Stimulated activated CD4-positive, alpha-beta T cell treated with anti-CD3 and anti-CD28 coated beads, Interleukin-1b, Interleukin-23, amount 100 ng/mL, for 4 hours (primary cell): ENCODE measurements around the gene THY1.
A peak's percentile ranks its signal among the peaks of the same experiment; 100 is the strongest.
"Not testable (repeated sequence)": the region's sequence is repeated elsewhere in the genome, so short reads cannot be mapped to it uniquely, and the experiment has no call there.

Experiments
- DNase-seq, 2 donors: peaks; one replicate each; pipeline ENCODE4 v3.0.0-alpha.2; 2020; ENCODE audit warnings: low read depth in 2 of 2

The THY1 gene

DNA sequence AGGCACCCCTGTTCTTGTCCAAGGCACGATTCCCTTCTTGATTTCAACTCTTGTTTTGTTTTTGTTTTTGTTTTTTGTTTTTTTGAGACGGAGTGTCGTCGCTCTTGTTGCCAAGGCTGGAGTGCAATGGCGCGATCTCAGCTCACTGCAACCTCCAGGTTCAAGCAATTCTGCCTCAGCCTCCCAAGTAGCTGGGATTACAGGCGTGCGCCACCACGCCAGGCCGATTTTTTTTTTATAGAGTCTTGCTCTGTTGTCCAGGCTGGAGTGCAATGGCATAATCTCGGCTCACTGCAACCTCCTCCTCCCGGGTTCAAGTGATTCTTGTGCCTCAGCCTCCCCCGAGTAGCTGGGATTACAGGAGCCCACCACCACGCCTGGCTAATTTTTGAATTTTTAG lies 40.5 kb downstream of the THY1 start:
- not testable (repeated sequence) for DNase-seq

GRCh38 chr11:119382101-119382500 lies 40.9 kb downstream of the THY1 start:
- no peak for DNase-seq

- DNase-seq = peak; percentile 96 to 97
Measured at GRCh38 chr11:119381181-119381988, 41.6 kb downstream of the THY1 start, which contains the start of gene USP2. USP2 (minus strand) TSS chr11:119381690; CDS start chr11:119373480, 8,210 bp downstream.

DNA sequence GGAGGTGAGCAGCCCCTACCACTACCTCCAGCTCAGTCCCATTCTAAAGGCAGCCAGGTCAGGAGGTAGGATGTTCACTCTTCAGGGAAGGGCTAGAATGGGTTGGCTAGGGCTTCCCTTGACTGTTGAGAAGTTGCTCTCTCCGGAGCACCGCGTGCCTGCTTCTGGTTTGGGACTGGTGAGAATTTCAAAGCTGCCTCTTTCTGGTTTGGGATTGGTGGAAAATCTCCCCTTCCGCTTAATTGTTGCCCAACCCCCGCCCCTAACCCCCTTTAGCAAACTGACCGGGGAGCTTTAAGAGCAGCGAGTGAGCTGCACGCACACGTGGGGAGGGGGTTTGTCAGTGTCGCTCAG lies 42.2 kb downstream of the THY1 start:
- no peak for DNase-seq

GRCh38 chr11:119380160-119380826 lies 42.7 kb downstream of the THY1 start:
- DNase-seq = no peak

GRCh38 chr11:119378851-119379465 lies 44.0 kb downstream of the THY1 start:
- DNase-seq = no peak

GRCh38 chr11:119377961-119378667 lies 44.9 kb downstream of the THY1 start:
- DNase-seq = no peak

DNA sequence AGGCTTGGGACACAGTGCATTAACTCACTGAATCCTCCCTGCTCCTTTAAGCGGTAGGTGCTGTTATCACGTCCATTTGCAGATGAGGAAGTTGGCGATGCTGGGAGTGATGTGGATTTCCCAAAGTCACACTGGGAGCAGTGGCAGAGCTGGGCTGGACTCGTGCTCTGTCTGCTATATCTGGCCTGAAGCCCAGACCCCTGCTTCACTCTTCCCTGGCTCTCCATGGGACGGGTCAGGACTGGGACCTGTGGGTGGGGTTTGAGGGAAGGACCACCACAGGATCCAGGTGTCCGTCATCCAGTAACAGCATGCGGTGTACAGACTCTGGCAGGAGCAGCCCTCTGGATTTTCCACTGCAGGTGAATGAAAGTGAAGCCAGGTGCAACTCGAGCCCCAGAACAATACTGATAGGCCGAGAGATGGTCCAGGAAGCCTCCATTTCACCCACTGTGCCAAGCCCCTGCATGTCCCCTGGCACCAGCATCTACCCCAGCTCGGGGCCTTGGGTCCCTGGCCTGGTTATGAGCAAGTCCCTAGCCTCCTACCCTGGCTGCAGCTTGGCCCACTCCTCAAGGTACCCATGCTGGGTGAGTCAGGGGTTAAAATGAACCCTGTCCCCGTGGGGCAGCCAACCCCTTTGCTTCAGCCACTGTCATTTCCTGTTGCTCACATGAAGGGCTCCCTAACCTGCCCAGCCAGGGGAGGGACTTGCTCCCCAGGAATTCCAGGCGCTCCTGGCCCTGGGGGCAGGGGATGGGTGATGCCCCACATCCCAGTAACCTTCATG lies 45.7 kb downstream of the THY1 start:
- no peak for DNase-seq

DNA sequence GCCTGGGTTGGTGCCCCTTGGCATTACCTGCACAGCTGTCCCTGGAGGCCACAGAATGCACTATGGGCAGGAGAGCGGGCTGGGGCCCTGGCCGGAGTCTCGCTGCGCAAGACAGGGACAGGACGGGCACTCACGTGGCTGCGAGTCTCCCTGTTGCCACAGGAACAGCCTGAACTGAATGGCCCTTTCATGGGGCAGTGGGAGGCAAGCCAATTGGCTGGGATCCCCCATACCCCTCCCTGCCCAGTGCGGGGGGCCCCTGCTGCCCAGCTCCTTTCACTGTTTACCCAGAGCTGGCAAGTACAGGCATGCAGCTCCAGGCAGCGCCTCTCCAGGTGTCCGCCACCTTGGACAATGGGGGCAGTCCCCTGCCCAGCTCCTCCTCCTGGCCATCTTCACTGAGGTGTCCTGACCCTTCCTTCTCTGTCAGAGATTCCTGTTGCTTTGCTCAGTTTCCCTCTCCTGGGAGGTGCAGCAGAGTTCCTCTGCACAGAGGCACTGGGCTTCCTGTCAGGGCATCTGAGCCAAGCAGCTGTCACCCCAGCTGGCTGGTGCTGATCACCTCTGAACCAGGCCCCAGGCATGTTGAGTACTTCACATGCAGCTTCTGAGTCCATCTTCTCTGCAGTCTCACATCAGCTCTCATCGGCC lies 46.6 kb downstream of the THY1 start:
- no peak for DNase-seq

- DNase-seq = no peak
Measured at GRCh38 chr11:119375337-119376196, 47.4 kb downstream of the THY1 start.

GRCh38 chr11:119374632-119375336 lies 48.2 kb downstream of the THY1 start:
- DNase-seq = no peak

DNA sequence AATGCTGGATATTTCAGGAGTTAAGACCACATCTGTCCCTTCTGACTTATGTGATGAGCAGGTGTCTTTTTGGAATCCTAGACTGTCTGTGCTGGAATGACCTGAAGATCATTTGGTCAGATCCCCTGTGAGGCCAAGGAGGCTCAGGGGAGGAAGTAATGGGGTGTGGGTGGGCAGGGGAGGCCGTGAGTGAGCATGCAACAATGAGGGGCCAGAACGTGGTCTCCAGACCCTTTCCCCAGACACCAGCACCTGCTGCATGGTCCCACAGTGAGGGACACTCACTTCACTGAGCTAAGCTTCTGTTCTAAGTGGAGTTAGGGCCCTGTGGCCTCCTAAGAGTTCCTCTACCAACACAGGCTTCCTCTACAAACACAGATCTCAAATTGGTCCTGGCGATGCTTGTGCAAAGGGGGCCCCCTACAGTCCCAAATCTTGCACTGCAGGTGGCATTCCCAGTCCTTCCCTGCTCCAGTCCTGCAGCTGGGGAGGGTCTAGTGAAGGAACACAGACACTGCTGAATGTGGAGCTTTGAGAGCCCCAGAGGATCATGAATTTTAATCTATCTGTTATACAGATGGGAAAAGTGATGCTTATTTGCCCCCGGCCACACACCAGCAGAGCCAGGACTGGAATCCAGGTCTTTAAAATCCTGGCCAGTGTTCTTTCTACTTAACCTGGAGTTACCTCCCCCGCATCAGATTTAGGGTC lies 48.9 kb downstream of the THY1 start:
- peak; percentile 25 to 29 for DNase-seq

GRCh38 chr11:119373059-119373920 lies 49.7 kb downstream of the THY1 start:
- no peak for DNase-seq

- DNase-seq = no peak
Measured at GRCh38 chr11:119372260-119373058, 50.5 kb downstream of the THY1 start.

DNA sequence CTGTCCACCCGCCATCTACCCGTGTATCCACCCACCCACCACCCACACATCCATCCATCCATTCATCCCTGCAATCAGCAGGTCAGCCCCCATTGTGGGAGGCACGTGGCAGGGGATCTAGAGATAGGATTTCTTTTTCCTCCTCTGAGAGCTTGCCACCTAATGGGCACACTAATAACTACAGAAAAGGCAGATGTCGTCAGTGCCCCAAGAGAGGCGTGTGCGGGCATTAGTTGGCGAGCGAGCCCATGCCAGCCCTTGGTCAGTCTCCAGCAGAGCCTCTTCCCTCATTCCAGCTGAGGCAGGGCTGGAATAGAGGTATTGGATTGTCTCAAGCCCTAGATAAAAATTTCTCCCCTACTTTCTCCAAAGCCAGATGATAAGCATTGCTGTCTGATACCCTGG lies 51.2 kb downstream of the THY1 start:
- no peak for DNase-seq

- no peak for DNase-seq
Measured at GRCh38 chr11:119371067-119371601, 51.8 kb downstream of the THY1 start.
